Osteoblast (primary cell): ENCODE results near the gene TNFAIP2. TPM values are rescaled to one million over a fixed set of nuclear protein-coding genes. Genes with fewer than 3 reads are reported as not detected.

Experiments used
- DNase-seq: peaks from one replicate; pipeline ENCODE4 v3.0.0; 2011; ENCODE audit warnings: low spot score, mixed read lengths; ENCODE audit not compliant: insufficient read length; ENCODE audit errors: missing footprints
- H2AFZ ChIP-seq: 2 replicates; pipeline ENCODE4 v1.6.0; 2011; ENCODE audit warnings: mild to moderate bottlenecking, low read length
- H3K27ac ChIP-seq: 2 replicates; pipeline ENCODE4 v1.5.1; 2011; ENCODE audit warnings: mild to moderate bottlenecking, low read depth, low read length, moderate library complexity
- H3K27me3 ChIP-seq: 2 replicates; pipeline ENCODE4 v1.6.0; 2012; ENCODE audit warnings: mild to moderate bottlenecking, control low read depth, inconsistent platforms, low read length, moderate library complexity; ENCODE audit not compliant: insufficient read depth
- H3K36me3 ChIP-seq: 2 replicates; pipeline ENCODE4 v1.5.1; 2011; ENCODE audit warnings: mild to moderate bottlenecking, low read length, control low read depth, moderate library complexity; ENCODE audit not compliant: insufficient read depth
- H3K4me1 ChIP-seq: 2 replicates; pipeline ENCODE4 v1.5.1; 2011; ENCODE audit warnings: mild to moderate bottlenecking, low read length, control low read depth, moderate library complexity; ENCODE audit not compliant: insufficient read depth
- H3K4me2 ChIP-seq: 2 replicates; pipeline ENCODE4 v1.6.0; 2011; ENCODE audit warnings: mild to moderate bottlenecking, low read length; ENCODE audit not compliant: insufficient read depth
- H3K4me3 ChIP-seq: fragments of 200-600 bp; sonication (generic); 3 replicates; pipeline ENCODE4 v1.5.1; 2012; ENCODE audit warnings: mild to moderate bottlenecking, low read length, inconsistent platforms; ENCODE audit not compliant: insufficient read depth
- H3K79me2 ChIP-seq: 2 replicates; pipeline ENCODE4 v1.6.0; 2012; ENCODE audit warnings: mild to moderate bottlenecking, low read length, control low read depth, inconsistent platforms; ENCODE audit not compliant: insufficient read depth
- H3K9me3 ChIP-seq: 2 replicates; pipeline ENCODE4 v1.5.1; 2011; ENCODE audit warnings: low read depth, low read length, control low read depth
- H4K20me1 ChIP-seq: 2 replicates; pipeline ENCODE4 v1.6.0; 2012; ENCODE audit warnings: mild to moderate bottlenecking, low read length, control low read depth; ENCODE audit not compliant: insufficient read depth
- CTCF ChIP-seq: IDR thresholded peaks from 2 replicates; pipeline ENCODE4 v1.5.1; 2011; ENCODE audit warnings: mild to moderate bottlenecking, low read depth, low read length, moderate library complexity; ENCODE audit errors: extremely low read depth
- total RNA-seq: library from RNA; depleted of rRNA; stranded (reverse); fragments of >200 nt; gene quantifications from 2 replicates; pipeline ENCODE4 v1.2.3, GENCODE V29; 2012

The TNFAIP2 gene
- total RNA-seq, 1 donor = 60.1 TPM

DNA sequence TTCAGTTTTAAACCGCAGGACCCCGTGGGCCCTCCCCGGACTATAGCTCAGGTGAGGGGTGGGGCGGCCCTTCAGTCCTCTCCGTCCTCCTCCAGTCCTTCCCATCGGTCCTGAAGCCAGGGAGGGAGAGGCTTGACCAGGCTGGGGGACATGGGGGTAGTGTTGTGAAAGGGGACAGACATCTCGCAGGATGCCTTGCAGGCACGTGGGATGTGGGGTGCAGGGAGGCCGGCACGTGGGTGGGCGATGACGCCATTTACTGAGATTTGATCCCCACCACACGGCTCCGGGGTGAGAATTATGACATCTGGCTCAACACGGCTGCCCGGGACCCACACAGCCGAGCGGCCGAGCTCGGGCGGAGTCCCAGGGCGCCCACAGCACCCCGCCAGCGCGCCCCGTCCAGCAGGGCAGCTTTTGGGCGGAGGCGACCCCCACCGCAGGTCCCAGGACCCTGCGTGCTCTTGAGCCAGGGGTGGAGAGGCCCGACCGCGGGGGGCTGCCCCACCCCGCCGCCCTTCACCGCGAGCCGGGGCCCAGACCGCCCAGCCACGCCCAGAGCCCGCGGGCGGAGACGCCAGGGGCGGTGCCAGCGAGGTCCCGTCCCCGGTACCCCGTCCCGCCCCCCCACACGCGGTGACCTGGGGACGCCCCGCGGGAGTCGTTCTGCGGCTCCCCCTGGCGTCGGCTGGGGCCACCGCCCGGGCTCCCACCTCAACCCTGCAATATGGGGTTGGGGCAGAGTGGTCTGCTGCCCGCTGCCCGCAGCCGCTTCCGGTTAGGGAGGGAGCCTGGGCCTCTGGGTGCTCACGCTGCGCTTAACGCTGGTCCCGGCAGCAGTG lies 32.0 kb upstream of the TNFAIP2 start:
- Histone ChIP-seq H3K27ac (no peak overlapping the region), H3K4me2 (peak overlapping the region; percentile 74), H4K20me1 (no peaks in the 10 kb centered on the region), H3K4me1 (no peaks in the 10 kb centered on the region), H3K79me2 (no peaks in the 10 kb centered on the region), H3K36me3 (no peaks in the 10 kb centered on the region), H3K4me3 (peak overlapping the region; percentile 65), H3K9me3 (no peaks in the 10 kb centered on the region), H2AFZ (peak overlapping the region; percentile 81), H3K27me3 (no peaks in the 10 kb centered on the region)
- TF ChIP-seq CTCF = peak; percentile 12
- DNase-seq = peak; percentile 97

GRCh38 chr14:103091883-103092222 lies 31.4 kb upstream of the TNFAIP2 start:
- Histone ChIP-seq H3K4me3 (peak overlapping the region; percentile 65), H4K20me1 (no peaks in the 10 kb centered on the region), H3K27ac (no peak overlapping the region), H3K36me3 (no peaks in the 10 kb centered on the region), H3K9me3 (no peaks in the 10 kb centered on the region), H3K4me2 (peak overlapping the region; percentile 74), H3K4me1 (no peaks in the 10 kb centered on the region), H2AFZ (peak overlapping the region; percentile 81), H3K27me3 (no peaks in the 10 kb centered on the region), H3K79me2 (no peaks in the 10 kb centered on the region)
- DNase-seq = no peak
- no peak for TF ChIP-seq CTCF

DNA sequence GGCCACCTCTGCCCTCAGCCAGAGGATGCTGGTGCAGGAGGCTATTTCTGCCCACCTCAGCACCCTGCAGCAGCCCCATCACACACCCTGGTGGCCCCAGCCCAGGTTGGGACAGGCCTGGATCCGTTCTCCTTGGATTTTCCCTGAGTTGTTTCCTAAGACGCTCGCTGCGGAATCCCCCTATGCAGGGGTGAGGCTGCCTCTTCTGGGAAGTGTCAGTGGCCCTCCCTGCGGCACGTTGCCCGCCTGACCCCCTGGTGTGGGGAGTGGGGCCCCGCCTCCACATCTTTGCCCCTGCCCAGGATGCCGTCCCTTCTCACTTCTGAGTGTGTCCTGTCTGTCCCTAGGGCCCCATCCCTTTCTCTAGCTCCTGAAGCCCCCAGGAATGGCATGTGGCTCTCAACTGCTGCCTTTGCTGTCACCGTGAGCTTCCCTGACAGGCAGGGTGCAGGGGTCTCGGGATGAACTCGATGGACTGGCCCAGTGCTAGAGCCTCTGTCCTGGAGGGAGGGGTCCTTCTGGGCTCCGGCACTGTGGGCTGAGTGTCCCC lies 29.3 kb upstream of the TNFAIP2 start:
- Histone ChIP-seq H4K20me1 (no peaks in the 10 kb centered on the region), H3K4me1 (no peaks in the 10 kb centered on the region), H3K36me3 (no peaks in the 10 kb centered on the region), H3K4me3 (no peak overlapping the region), H3K4me2 (peak overlapping the region; percentile 60), H2AFZ (no peak overlapping the region), H3K27me3 (no peaks in the 10 kb centered on the region), H3K27ac (no peak overlapping the region), H3K9me3 (no peaks in the 10 kb centered on the region), H3K79me2 (no peaks in the 10 kb centered on the region)
- no peak for TF ChIP-seq CTCF
- DNase-seq = no peak

- Histone ChIP-seq H3K4me2 (peak within 1 kb of the TSS; percentile 60), H4K20me1 (no peaks in the 10 kb centered on the region), H3K27ac (no peak within 1 kb of the TSS), H3K4me3 (no peak within 1 kb of the TSS), H2AFZ (peak within 1 kb of the TSS; percentile 35), H3K36me3 (no peaks in the 10 kb centered on the region), H3K79me2 (no peaks in the 10 kb centered on the region), H3K4me1 (no peaks in the 10 kb centered on the region), H3K27me3 (no peaks in the 10 kb centered on the region), H3K9me3 (no peaks in the 10 kb centered on the region)
- peak; percentile 91 for DNase-seq
- TF ChIP-seq CTCF = no peak
These were observed 28.7 kb upstream of the TNFAIP2 start, which contains the start of gene EXOC3L4 for GRCh38 chr14:103094406-103095209. Gene EXOC3L4, plus strand, starts transcription at chr14:103094725. Its CDS starts 5,495 bp downstream, at chr14:103100220.
